Testis (tissue), 3 donors: ENCODE measurements around the gene IQSEC1. TPM values are rescaled to one million over a fixed set of nuclear protein-coding genes. Genes with fewer than 3 reads are reported as not detected.

ENCODE experiments used
- DNase-seq: peaks from one replicate; pipeline ENCODE4 v3.0.0-alpha.2; 2019
- H3K27ac ChIP-seq, 2 donors: fragments of 200-600 bp; sonication (generic); one replicate each; pipeline ENCODE4 v1.5.1; 2019
- H3K27me3 ChIP-seq: fragments of 200-600 bp; sonication (generic); one replicate; pipeline ENCODE4 v1.5.1; 2019
- H3K36me3 ChIP-seq: fragments of 200-600 bp; sonication (generic); one replicate; pipeline ENCODE4 v1.5.1; 2017; ENCODE audit warnings: low read depth; ENCODE audit errors: missing control alignments
- H3K4me1 ChIP-seq: fragments of 200-600 bp; sonication (generic); one replicate; pipeline ENCODE4 v1.5.1; 2019
- H3K4me3 ChIP-seq, 2 donors: fragments of 200-600 bp; sonication (generic); one replicate each; pipeline ENCODE4 v1.5.1; 2017 to 2019
- H3K9me3 ChIP-seq: fragments of 200-600 bp; sonication (generic); one replicate; pipeline ENCODE4 v1.5.1; 2017
- CTCF ChIP-seq, 3 experiments: fragments of 450-650 bp in 2 of 3; fragments of 200-600 bp in 1 of 3; sonication (generic) in 1 of 3; IDR thresholded peaks; one replicate each; pipeline ENCODE4 v1.5.1; 2016 to 2019; ENCODE audit warnings: antibody characterized with exemption in 3 of 3, mild to moderate bottlenecking in 2 of 3, moderate library complexity in 1 of 3
- POLR2A ChIP-seq: fragments of 450-650 bp; IDR thresholded peaks from one replicate; pipeline ENCODE4 v1.6.1; 2017; ENCODE audit warnings: antibody characterized with exemption, mild to moderate bottlenecking, moderate library complexity
- WGBS, 2 donors: methylation state at CpG; one replicate each; pipeline ENCODE4 v1.1.5; 2018; 5-methylcytosine and 5-hydroxymethylcytosine counted together
- intact Hi-C: fragments of 100-400 bp; cut with DNase I; formaldehyde crosslinking; loops from one replicate; pipeline ENCODE4 v1.15.1; 2023; ENCODE audit warnings: low total_unique reads
- polyA plus RNA-seq: library from polyadenylated mRNA; stranded (reverse); fragments of 350-450 nt; fragmentation: Illumina TruSeq; extraction: RNeasy Lipid Tissue Mini Kit (QIAGEN cat#74804); gene quantifications from one replicate; pipeline ENCODE4 v1.2.3, GENCODE V29; 2014; ENCODE audit warnings: low read depth, low replicate concordance; ENCODE audit not compliant: insufficient read depth
- total RNA-seq, 2 donors: library from RNA; depleted of rRNA; stranded (reverse); fragments of >200 nt; gene quantifications; one replicate each; pipeline ENCODE4 v1.2.3, GENCODE V29; 2016

Gene IQSEC1
- total and polyA plus RNA-seq, 3 donors from 2014 or later = 32.9 to 89.4 (median 74.3) TPM

GRCh38 chr3:13065727-13066126 is 7.5 kb downstream of the IQSEC1 start:
- H3K36me3 ChIP-seq = no peaks in the 10 kb centered on the region
- no peak overlapping the region for H3K4me3 ChIP-seq
- TF ChIP-seq POLR2A = no peak
- intact Hi-C loops = no loop called here
- H3K27ac ChIP-seq = no peak overlapping the region
- no peaks in the 10 kb centered on the region for H3K27me3 ChIP-seq
- H3K9me3 ChIP-seq = no peaks in the 10 kb centered on the region
- 66 to 86% methylated on average over 4 of the region's 4 CpGs for WGBS, 2 donors
- H3K4me1 ChIP-seq = no peaks in the 10 kb centered on the region
- DNase-seq = no peak

- H3K9me3 ChIP-seq = no peaks in the 10 kb centered on the region
- H3K27me3 ChIP-seq = no peaks in the 10 kb centered on the region
- no peak overlapping the region for H3K27ac ChIP-seq
- no peak overlapping the region for H3K4me3 ChIP-seq
- H3K36me3 ChIP-seq = no peaks in the 10 kb centered on the region
- H3K4me1 ChIP-seq = no peaks in the 10 kb centered on the region
- 74 to 91% methylated on average over 4 of the region's 4 CpGs for WGBS, 2 donors
- no peak for TF ChIP-seq POLR2A
- no peak for TF ChIP-seq CTCF (IDR thresholded peaks at IDR 0.05)
- intact Hi-C loops = no loop called here
- DNase-seq = no peak
These were observed 8.3 kb downstream of the IQSEC1 start for GRCh38 chr3:13064964-13065363.

DNA sequence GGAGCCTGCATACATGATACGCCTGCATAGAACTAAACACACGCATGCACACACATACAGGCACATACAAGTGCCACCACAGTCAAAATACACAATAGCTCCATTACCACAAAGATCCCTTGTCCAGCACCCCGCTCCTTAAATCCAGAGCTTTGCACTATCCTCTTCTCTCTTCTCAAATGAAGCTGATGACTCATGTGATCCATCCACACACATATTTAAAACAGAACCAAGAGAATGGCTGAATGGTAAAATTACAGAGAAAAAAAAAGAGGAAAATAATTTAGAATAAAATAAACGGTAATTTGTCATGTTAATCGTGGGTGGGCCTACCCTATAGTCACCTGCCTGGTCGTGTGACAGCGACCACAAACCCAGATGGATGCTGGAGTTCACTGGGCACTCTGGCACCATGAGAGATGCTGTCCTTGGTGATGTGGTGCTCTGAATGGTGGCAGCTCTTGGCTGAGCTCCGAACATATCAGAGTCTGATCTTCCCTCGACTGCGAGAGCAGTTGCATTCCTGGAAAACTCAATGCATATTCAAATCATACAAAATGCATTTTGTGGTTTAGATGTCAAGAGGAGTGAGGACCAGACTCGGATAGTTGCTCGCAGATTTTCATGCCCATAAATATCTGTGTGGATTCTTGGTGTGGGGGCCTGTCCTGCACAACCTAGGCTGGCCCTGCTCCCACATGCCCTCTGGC is 8.9 kb downstream of the IQSEC1 start:
- Histone ChIP-seq H3K4me3 (no peak overlapping the region), H3K9me3 (no peaks in the 10 kb centered on the region), H3K27ac (no peak overlapping the region), H3K27me3 (no peaks in the 10 kb centered on the region), H3K4me1 (no peaks in the 10 kb centered on the region), H3K36me3 (no peaks in the 10 kb centered on the region)
- DNase-seq = no peak
- TF ChIP-seq POLR2A (no peak), CTCF (IDR thresholded peaks at IDR 0.05) (no peak)
- 90 to 94% methylated on average over 12 of the region's 12 CpGs for WGBS, 2 donors
- intact Hi-C loops = no loop called here

- no peaks in the 10 kb centered on the region for H3K9me3 ChIP-seq
- WGBS, 2 donors = 95 to 97% methylated on average over 3 of the region's 3 CpGs
- no peak overlapping the region for H3K27ac ChIP-seq
- DNase-seq = no peak
- TF ChIP-seq POLR2A = no peak
- TF ChIP-seq CTCF (IDR thresholded peaks at IDR 0.05) = no peak
- intact Hi-C loops = no loop called here
- H3K4me1 ChIP-seq = no peaks in the 10 kb centered on the region
- H3K27me3 ChIP-seq = no peaks in the 10 kb centered on the region
- H3K4me3 ChIP-seq = no peak overlapping the region
- H3K36me3 ChIP-seq = no peaks in the 10 kb centered on the region
These were observed 10.0 kb downstream of the IQSEC1 start for GRCh38 chr3:13063225-13063624.

GRCh38 chr3:13062647-13063046 is 10.6 kb downstream of the IQSEC1 start:
- no peak overlapping the region for H3K27ac ChIP-seq
- H3K36me3 ChIP-seq = no peaks in the 10 kb centered on the region
- H3K4me1 ChIP-seq = no peaks in the 10 kb centered on the region
- DNase-seq = no peak
- WGBS, 2 donors = 77 to 78% methylated on average over 12 of the region's 12 CpGs
- intact Hi-C loops = no loop called here
- no peaks in the 10 kb centered on the region for H3K9me3 ChIP-seq
- TF ChIP-seq CTCF (IDR thresholded peaks at IDR 0.05) (no peak), POLR2A (no peak)
- no peak overlapping the region for H3K4me3 ChIP-seq
- no peaks in the 10 kb centered on the region for H3K27me3 ChIP-seq
